GM23248 (cell line): Measurements from ENCODE around the gene INO80C.

ENCODE experiments used
- EZH2 ChIP-seq: fragments of 200-600 bp; sonication (generic); IDR thresholded peaks from 2 replicates; pipeline ENCODE4 v1.6.1; 2018; ENCODE audit warnings: antibody characterized with exemption, mild to moderate bottlenecking; ENCODE audit not compliant: insufficient read depth, poor library complexity, severe bottlenecking
- EZH2phosphoT487 ChIP-seq: fragments of 200-600 bp; sonication (generic); IDR thresholded peaks from 2 replicates; pipeline ENCODE4 v1.6.1; 2018; ENCODE audit warnings: antibody characterized with exemption, moderate library complexity, mild to moderate bottlenecking, low read depth; ENCODE audit not compliant: insufficient read depth

GRCh38 chr18:35436076-35436649, 61.6 kb downstream of the INO80C start:
- TF ChIP-seq EZH2, result no peak
- TF ChIP-seq EZH2phosphoT487, result no peak
